ENCODE results near the gene FBF1.

GRCh38 chr17:75904749-75905521 lies 35.9 kb downstream of the FBF1 start, which contains the start of gene MRPL38:
- TF ChIP-seq CTCF (IDR thresholded peaks at IDR 0.05; ENCODE audit: insufficient read depth, low read depth, low read length), result peak; percentile 65
- TF ChIP-seq EZH2 (IDR thresholded peaks at IDR 0.05; ENCODE audit: insufficient read depth, low read length), result no peak

All from astrocyte (in vitro differentiated cells and primary cell).